Kidney (tissue), 22 donors: ENCODE results near the gene SRF. TPM values are rescaled to one million over a fixed set of nuclear protein-coding genes. Genes with fewer than 3 reads are reported as not detected.
A peak's percentile ranks its signal among the peaks of the same experiment; 100 is the strongest.

Experiments
- DNase-seq, 5 donors: peaks; one replicate each; pipeline ENCODE4 v3.0.0-alpha.2; 2013 to 2020
- FAIRE-seq: peaks from 2 replicates; lab custom pipeline; 2012; peaks lifted over from hg19 to GRCh38; lab: Jason Lieb, UNC
- H3K27ac ChIP-seq, 2 donors: one replicate each; pipeline ENCODE4 v1.7.0; 2013; ENCODE audit warnings: low read depth in 2 of 2, low read length in 2 of 2, inconsistent platforms in 1 of 2
- H3K27me3 ChIP-seq: one replicate; pipeline ENCODE4 v1.7.1; 2013; ENCODE audit warnings: low read length, inconsistent platforms; ENCODE audit not compliant: control insufficient read depth, insufficient read depth
- H3K36me3 ChIP-seq, 3 donors: one replicate each; pipeline versions ENCODE4 v1.7.0 to v1.7.1; 2013; ENCODE audit warnings: low read length in 3 of 3, control low read depth in 1 of 3, inconsistent platforms in 1 of 3; ENCODE audit not compliant: insufficient read depth in 3 of 3, control insufficient read depth in 2 of 3
- H3K4me1 ChIP-seq, 3 donors: one replicate each; pipeline versions ENCODE4 v1.7.0 to v1.7.1; 2013; ENCODE audit warnings: low read length in 3 of 3, inconsistent platforms in 1 of 3, low read depth in 1 of 3; ENCODE audit not compliant: control insufficient read depth in 2 of 3, insufficient read depth in 2 of 3
- H3K4me3 ChIP-seq, 3 donors: one replicate each; pipeline versions ENCODE4 v1.7.0 to v1.8.1; 2013; ENCODE audit warnings: low read length in 3 of 3, control low read depth in 1 of 3, inconsistent platforms in 1 of 3
- H3K9ac ChIP-seq, 3 donors: one replicate each; pipeline versions ENCODE4 v1.7.0 to v1.7.1; 2013; ENCODE audit warnings: low read length in 3 of 3, control low read depth in 1 of 3, inconsistent platforms in 1 of 3
- H3K9me3 ChIP-seq, 3 donors: one replicate each; pipeline versions ENCODE4 v1.7.0 to v1.7.1; 2013; ENCODE audit warnings: low read length in 3 of 3, control low read depth in 1 of 3, inconsistent platforms in 1 of 3; ENCODE audit not compliant: control insufficient read depth in 2 of 3, insufficient read depth in 1 of 3
- CTCF ChIP-seq: IDR thresholded peaks from 3 replicates; pipeline ENCODE4 v1.5.1; 2012; ENCODE audit warnings: mild to moderate bottlenecking, moderate library complexity, borderline replicate concordance; ENCODE audit not compliant: insufficient read depth; ENCODE audit errors: extremely low read depth
- intact Hi-C: fragments of 100-400 bp; cut with DNase I; formaldehyde crosslinking; loops from one replicate; pipeline ENCODE4 v1.11.1; 2022
- long read RNA-seq, 10 donors: library from polyadenylated mRNA in 1 of 10; unstranded in 1 of 10; transcript quantifications; one replicate each; pipeline ENCODE4 v2.0.0 and lab custom pipeline, GENCODE V29; 2021 to 2026
- polyA plus RNA-seq: library from polyadenylated mRNA; stranded (reverse); fragments of 350-450 nt; fragmentation: Illumina TruSeq; extraction: RNeasy Lipid Tissue Mini Kit (QIAGEN cat#74804); gene quantifications from one replicate; pipeline ENCODE4 v1.2.3, GENCODE V29; 2014; ENCODE audit warnings: low read depth, low replicate concordance; ENCODE audit not compliant: insufficient read depth
- total RNA-seq: library from RNA; stranded (reverse); fragmentation: NEBNext Ultra II Directional; extraction: Animal tissue kit (Norgen Biotek cat#: 25700); gene quantifications from one replicate; pipeline ENCODE4 v1.2.1, GENCODE V29; 2021
- donor health status: control.
- donor health status: control.
- donor health status: control.
- donor health status: control.
- donor health status: control.
- donor health status: DM: yes; HTN: yes; CAD: no.
- donor health status: Normal renal cell carcinoma (clear cell type).

Gene SRF
- total RNA-seq (30.6 TPM), polyA plus RNA-seq (13.8 TPM)
- long read RNA-seq, donor 1, full-length matches to known transcripts, result 3 of 16 reads
- long read RNA-seq, donor 1, partial matches to known transcripts, result 13 of 16 reads
- long read RNA-seq, donor 1, other reads (novel, unspliced or antisense), result 0 of 16 reads
- long read RNA-seq, donor 2, full-length matches to known transcripts, result 5 of 70 reads
- long read RNA-seq, donor 2, partial matches to known transcripts, result 65 of 70 reads
- long read RNA-seq, donor 2, other reads (novel, unspliced or antisense), result 0 of 70 reads
- long read RNA-seq, donor 3, full-length matches to known transcripts, result 5 of 52 reads
- long read RNA-seq, donor 3, partial matches to known transcripts, result 47 of 52 reads
- long read RNA-seq, donor 3, other reads (novel, unspliced or antisense), result 0 of 52 reads
- long read RNA-seq, donor 4, full-length matches to known transcripts, result 6 of 17 reads
- long read RNA-seq, donor 4, partial matches to known transcripts, result 11 of 17 reads
- long read RNA-seq, donor 4, other reads (novel, unspliced or antisense), result 0 of 17 reads
- long read RNA-seq, donor 5, result 0 reads
- long read RNA-seq, donor 6, full-length matches to known transcripts, result 2 of 8 reads
- long read RNA-seq, donor 6, partial matches to known transcripts, result 6 of 8 reads
- long read RNA-seq, donor 6, other reads (novel, unspliced or antisense), result 0 of 8 reads
- long read RNA-seq, donor 7, full-length matches to known transcripts, result 4 of 11 reads
- long read RNA-seq, donor 7, partial matches to known transcripts, result 3 of 11 reads
- long read RNA-seq, donor 7, other reads (novel, unspliced or antisense), result 4 of 11 reads
- long read RNA-seq, donor 8, full-length matches to known transcripts, result 2 of 27 reads
- long read RNA-seq, donor 8, partial matches to known transcripts, result 25 of 27 reads
- long read RNA-seq, donor 8, other reads (novel, unspliced or antisense), result 0 of 27 reads
- long read RNA-seq, donor 9, full-length matches to known transcripts, result 1 of 1 reads
- long read RNA-seq, donor 9, partial matches to known transcripts, result 0 of 1 reads
- long read RNA-seq, donor 9, other reads (novel, unspliced or antisense), result 0 of 1 reads
- long read RNA-seq, donor 10, full-length matches to known transcripts, result 7 of 13 reads
- long read RNA-seq, donor 10, partial matches to known transcripts, result 6 of 13 reads
- long read RNA-seq, donor 10, other reads (novel, unspliced or antisense), result 0 of 13 reads

DNA sequence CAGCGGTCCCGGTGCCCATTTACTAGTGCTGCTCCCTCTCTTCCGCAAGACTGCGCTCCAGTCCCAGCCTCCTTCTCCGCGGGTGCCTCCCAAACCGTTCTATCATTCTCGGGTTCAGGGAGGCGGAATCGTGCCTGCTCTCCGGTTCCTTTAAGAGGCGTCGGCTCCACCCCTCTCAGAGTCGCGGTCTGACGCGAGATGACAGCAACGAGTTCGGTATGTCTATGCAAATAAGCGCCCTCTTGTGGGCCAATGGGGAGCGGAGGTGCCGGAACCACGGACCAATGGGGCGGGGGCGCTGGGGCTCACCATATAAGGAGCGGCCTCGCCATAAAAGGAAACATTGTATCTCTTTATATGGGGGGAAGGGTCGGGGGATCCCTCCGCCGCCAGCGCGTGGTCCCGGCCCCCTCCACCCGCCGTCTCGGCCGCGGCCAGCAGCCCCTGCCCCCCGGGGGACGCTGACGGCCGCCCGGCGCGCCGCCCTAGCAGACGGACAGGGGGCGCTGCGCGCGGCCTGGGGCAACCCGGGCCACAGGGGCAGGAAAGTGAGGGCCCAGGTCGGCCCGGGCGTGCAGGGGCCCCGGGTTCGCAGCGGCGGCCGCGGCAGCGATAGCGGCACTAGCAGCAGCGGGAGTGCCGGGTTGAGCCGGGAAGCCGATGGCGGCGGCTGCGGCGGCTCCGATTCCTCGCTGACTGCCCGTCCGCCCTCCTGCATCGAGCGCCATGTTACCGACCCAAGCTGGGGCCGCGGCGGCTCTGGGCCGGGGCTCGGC, at the start of gene SRF:
Gene SRF, plus strand, starts transcription at position 339 of the 776 bp plus-strand sequence. Its CDS starts 388 bp downstream, at position 727.
- Histone ChIP-seq H3K4me3 (peak within 1 kb of the TSS; percentile 90 to 91 (median 91)), H3K9ac (peak within 1 kb of the TSS; percentile 67 to 92 (median 89)), H3K9me3 (no peaks in the 10 kb centered on the region), H3K27ac (peak within 1 kb of the TSS; percentile 92 to 95), H3K36me3 (peaks cover 8 to 14% (median 10%) of the 10 kb centered on the region in 3 donors), H3K4me1 (peaks cover 0 to 25% (median 23%) of the 10 kb centered on the region in 3 donors), H3K27me3 (no peaks in the 10 kb centered on the region)
- peak; percentile 100 for DNase-seq
- peak; percentile 63 for TF ChIP-seq CTCF
- intact Hi-C loops, result no loop called here
- peak; percentile 84 for FAIRE-seq

DNA sequence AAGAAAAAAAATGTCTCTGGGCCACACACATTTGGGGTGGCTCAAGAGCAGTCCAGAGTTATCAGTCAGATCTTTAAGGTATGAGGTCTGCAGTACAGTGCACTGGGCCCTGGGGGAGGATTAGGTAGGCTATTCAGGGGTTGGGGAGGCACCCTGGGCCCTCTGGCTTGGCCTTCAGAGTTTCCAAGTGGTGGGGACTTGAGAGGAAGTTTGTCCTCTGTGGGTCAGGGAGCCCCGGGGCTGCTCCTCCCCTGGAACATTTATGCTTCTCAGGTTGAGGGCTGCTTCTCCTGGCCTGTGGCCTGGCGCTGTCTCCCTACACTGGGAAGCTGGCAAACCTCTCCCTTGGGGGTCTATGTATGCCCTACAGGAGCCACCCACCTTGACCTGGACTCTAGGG, 48.9 kb upstream of the SRF start:
- Histone ChIP-seq H3K4me1 (peaks cover 0 to 16% (median 0%) of the 10 kb centered on the region in 3 donors), H3K4me3 (no peak overlapping the region), H3K9me3 (no peaks in the 10 kb centered on the region), H3K27ac (no peak overlapping the region), H3K9ac (no peak overlapping the region), H3K36me3 (no peaks in the 10 kb centered on the region), H3K27me3 (no peaks in the 10 kb centered on the region)
- DNase-seq, result peak in 2 of 5 donors; percentile 25 to 48
- no peak for TF ChIP-seq CTCF
- intact Hi-C loops, result no loop called here
- no peak for FAIRE-seq
